ENCODE measurements around the gene FBF1. TPM values are rescaled to one million over a fixed set of nuclear protein-coding genes. Genes with fewer than 3 reads are reported as not detected.

FBF1 gene
- total RNA-seq, 1 donor from 2014 or later = 110 TPM

GRCh38 chr17:75926456-75926855 is 14.4 kb downstream of the FBF1 start:
- Mint-ChIP-seq H3K4me1 (ENCODE audit: low read depth, unreplicated experiment) (peaks cover 13% of the 10 kb centered on the region), H3K27ac (ENCODE audit: unreplicated experiment) (peak overlapping the region; percentile 0), H3K4me3 (ENCODE audit: unreplicated experiment) (no peak overlapping the region), H3K9me3 (ENCODE audit: unreplicated experiment) (peaks cover 9% of the 10 kb centered on the region), H3K27me3 (ENCODE audit: unreplicated experiment) (peaks cover 10% of the 10 kb centered on the region), H3K36me3 (ENCODE audit: unreplicated experiment) (no peaks in the 10 kb centered on the region)
- TF ChIP-seq CTCF (IDR thresholded peaks at IDR 0.05; ENCODE audit: partially characterized antibody, unreplicated experiment) = no peak
- no peak for DNase-seq

DNA sequence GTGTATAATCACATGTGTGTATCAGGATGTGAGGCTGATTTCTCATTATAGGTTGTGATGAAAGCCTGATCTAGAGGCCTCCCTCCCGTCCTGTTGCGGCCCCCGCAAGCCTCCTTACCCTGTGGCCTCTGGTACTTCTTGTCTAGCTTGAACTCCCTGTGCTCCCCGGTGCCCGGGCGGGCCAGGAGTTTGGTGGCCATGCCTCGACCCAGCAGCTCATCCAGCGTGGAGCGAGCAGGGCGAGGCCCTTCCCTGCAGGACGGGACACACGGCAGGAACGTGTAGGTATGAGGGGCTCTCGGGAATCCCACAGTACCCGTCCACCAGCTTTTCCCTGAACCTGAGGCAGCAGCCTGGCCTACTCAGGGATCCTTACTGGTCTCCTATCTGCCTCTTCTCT is 14.9 kb downstream of the FBF1 start:
- no peaks in the 10 kb centered on the region for H3K36me3 Mint-ChIP-seq (ENCODE audit: unreplicated experiment)

DNA sequence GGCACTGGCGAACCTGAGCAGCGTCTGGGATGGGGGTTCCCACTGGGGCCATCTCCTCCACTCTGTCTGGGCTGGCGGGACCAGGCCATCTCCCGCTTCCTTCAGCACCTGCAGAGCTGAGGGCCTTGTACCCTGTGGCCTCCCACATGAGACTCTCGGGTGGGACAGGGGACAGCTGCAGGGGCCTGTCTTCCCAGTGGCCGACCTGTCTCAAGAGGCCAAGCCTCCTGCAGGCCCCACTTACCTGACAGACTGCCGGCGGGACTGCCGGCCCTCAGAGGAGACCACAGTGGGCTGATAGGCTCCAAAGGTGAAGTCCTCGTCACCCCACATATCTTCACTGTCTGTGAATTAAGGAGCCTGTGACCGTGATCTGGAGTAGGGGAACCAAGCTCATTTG is 15.7 kb downstream of the FBF1 start:
- H3K4me1 Mint-ChIP-seq (ENCODE audit: low read depth, unreplicated experiment) = peaks cover 13% of the 10 kb centered on the region
- peaks cover 9% of the 10 kb centered on the region for H3K9me3 Mint-ChIP-seq (ENCODE audit: unreplicated experiment)
- peaks cover 10% of the 10 kb centered on the region for H3K27me3 Mint-ChIP-seq (ENCODE audit: unreplicated experiment)
- DNase-seq = no peak
- H3K4me3 Mint-ChIP-seq (ENCODE audit: unreplicated experiment) = no peak overlapping the region
- peak overlapping the region; percentile 43 for H3K27ac Mint-ChIP-seq (ENCODE audit: unreplicated experiment)
- H3K36me3 Mint-ChIP-seq (ENCODE audit: unreplicated experiment) = no peaks in the 10 kb centered on the region
- TF ChIP-seq CTCF (IDR thresholded peaks at IDR 0.05; ENCODE audit: partially characterized antibody, unreplicated experiment) = no peak

More for the DNA sequence above, 14.9 kb downstream of the FBF1 start:
- DNase-seq = no peak
- Mint-ChIP-seq H3K4me1 (ENCODE audit: low read depth, unreplicated experiment) (peaks cover 13% of the 10 kb centered on the region), H3K27ac (ENCODE audit: unreplicated experiment) (no peak overlapping the region), H3K9me3 (ENCODE audit: unreplicated experiment) (peaks cover 9% of the 10 kb centered on the region), H3K4me3 (ENCODE audit: unreplicated experiment) (no peak overlapping the region), H3K27me3 (ENCODE audit: unreplicated experiment) (peaks cover 8% of the 10 kb centered on the region)
- no peak for TF ChIP-seq CTCF (IDR thresholded peaks at IDR 0.05; ENCODE audit: partially characterized antibody, unreplicated experiment)

GRCh38 chr17:75922963-75923874 is 17.6 kb downstream of the FBF1 start:
- DNase-seq = no peak
- peaks cover 14% of the 10 kb centered on the region for H3K9me3 Mint-ChIP-seq (ENCODE audit: unreplicated experiment)
- H3K27ac Mint-ChIP-seq (ENCODE audit: unreplicated experiment) = no peak overlapping the region
- H3K27me3 Mint-ChIP-seq (ENCODE audit: unreplicated experiment) = peaks cover 13% of the 10 kb centered on the region
- no peak for TF ChIP-seq CTCF (IDR thresholded peaks at IDR 0.05; ENCODE audit: partially characterized antibody, unreplicated experiment)
- H3K36me3 Mint-ChIP-seq (ENCODE audit: unreplicated experiment) = no peaks in the 10 kb centered on the region
- peaks cover 15% of the 10 kb centered on the region for H3K4me1 Mint-ChIP-seq (ENCODE audit: low read depth, unreplicated experiment)
- no peak overlapping the region for H3K4me3 Mint-ChIP-seq (ENCODE audit: unreplicated experiment)

Data from glutamatergic neuron (in vitro differentiated cells).